Activated T-helper 17 cell treated with anti-CD3 and anti-CD28 coated beads, Interleukin-2, amount 50 U/mL, for 72 hours (primary cell): ENCODE data around the gene COQ7. TPM values are rescaled to one million over a fixed set of nuclear protein-coding genes. Genes with fewer than 3 reads are reported as not detected.

Experiments used
- total RNA-seq, 2 donors: library from RNA; stranded (reverse); gene quantifications; one replicate each; pipeline ENCODE4 v1.2.3, GENCODE V29; 2022

COQ7 gene
- total RNA-seq, 2 donors from 2014 or later, result 11.6 to 18.2 TPM

Other genes with a start within 250 kb of the COQ7 start
- 100 to 1,000 TPM; 166 to 216 TPM for gene SMG1, start 141.2 kb upstream of the COQ7 start, total RNA-seq
- not detected for gene TMC7, start 83.7 kb upstream of the COQ7 start, total RNA-seq
- gene ITPRIPL2, start 46.4 kb downstream of the COQ7 start, total RNA-seq, result 1 to 10 TPM; 5.8 to 6.9 TPM
- not detected for gene SYT17, start 100.6 kb downstream of the COQ7 start, total RNA-seq
- not detected for gene CLEC19A, start 218.1 kb downstream of the COQ7 start, total RNA-seq